DND-41 (cell line): ENCODE data around the gene RBSN.

ENCODE experiments used
- EZH2 ChIP-seq: IDR thresholded peaks from 3 replicates; pipeline ENCODE4 v1.6.1; 2012; ENCODE audit warnings: borderline replicate concordance, low read depth, mild to moderate bottlenecking, moderate library complexity, low read length, inconsistent platforms; ENCODE audit not compliant: severe bottlenecking
- TF ChIP-seq, protein P1 (sequence below): IDR thresholded peaks from 2 replicates; pipeline ENCODE4 v1.5.1; 2012; ENCODE audit warnings: borderline replicate concordance, low read length, moderate library complexity, mild to moderate bottlenecking; ENCODE audit not compliant: poor library complexity, severe bottlenecking; ENCODE audit errors: extremely low read depth

DNA sequence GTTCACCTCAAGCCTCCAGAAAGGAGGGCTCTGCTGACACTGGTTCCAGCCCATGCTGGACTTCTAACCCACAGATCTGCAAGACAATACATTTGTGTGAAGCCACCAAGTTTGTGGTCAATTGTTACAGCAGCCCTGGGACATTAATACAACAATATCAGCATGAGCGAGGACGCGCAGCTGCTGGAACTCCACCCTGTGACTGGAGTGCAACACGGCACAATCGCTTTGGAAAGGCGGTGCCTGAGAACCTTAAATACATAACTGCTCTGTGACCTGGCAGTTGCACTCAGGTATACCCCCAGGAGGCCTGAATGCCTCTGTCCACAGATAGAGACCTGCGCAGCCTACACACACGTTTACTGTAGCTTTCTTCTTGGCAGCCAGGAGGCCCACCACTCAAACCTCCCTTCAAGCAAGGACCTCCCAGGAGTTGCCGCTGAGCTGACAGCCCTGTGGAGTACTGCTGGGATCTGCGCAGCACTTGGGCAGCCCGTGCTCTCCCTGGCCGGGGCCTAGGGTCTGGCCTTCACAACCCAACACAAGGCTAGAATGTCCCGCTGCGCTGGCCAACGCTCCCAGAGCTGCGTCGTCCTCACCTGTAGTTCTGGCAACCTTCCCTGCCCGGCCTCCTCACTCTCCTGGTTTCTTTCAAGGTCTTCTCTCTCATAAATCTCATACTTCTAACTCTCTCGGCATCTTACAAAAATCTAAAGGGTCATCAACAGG, 42.1 kb downstream of the RBSN start:
- TF ChIP-seq, protein P1, sequence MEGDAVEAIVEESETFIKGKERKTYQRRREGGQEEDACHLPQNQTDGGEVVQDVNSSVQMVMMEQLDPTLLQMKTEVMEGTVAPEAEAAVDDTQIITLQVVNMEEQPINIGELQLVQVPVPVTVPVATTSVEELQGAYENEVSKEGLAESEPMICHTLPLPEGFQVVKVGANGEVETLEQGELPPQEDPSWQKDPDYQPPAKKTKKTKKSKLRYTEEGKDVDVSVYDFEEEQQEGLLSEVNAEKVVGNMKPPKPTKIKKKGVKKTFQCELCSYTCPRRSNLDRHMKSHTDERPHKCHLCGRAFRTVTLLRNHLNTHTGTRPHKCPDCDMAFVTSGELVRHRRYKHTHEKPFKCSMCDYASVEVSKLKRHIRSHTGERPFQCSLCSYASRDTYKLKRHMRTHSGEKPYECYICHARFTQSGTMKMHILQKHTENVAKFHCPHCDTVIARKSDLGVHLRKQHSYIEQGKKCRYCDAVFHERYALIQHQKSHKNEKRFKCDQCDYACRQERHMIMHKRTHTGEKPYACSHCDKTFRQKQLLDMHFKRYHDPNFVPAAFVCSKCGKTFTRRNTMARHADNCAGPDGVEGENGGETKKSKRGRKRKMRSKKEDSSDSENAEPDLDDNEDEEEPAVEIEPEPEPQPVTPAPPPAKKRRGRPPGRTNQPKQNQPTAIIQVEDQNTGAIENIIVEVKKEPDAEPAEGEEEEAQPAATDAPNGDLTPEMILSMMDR = no peak
- no peak for TF ChIP-seq EZH2
